HT-29 (cell line): Measurements from ENCODE around the gene CD63. TPM values are rescaled to one million over a fixed set of nuclear protein-coding genes. Genes with fewer than 3 reads are reported as not detected.
A peak's percentile ranks its signal among the peaks of the same experiment; 100 is the strongest.

Experiments used
- DNase-seq: peaks from one replicate; pipeline ENCODE4 v3.0.0-alpha.2; 2015; ENCODE audit warnings: low spot score
- total RNA-seq: library from RNA; depleted of rRNA; stranded (reverse); fragments of >200 nt; shearing (Covaris generic); gene quantifications from 2 replicates; pipeline ENCODE4 v1.2.3, GENCODE V29; 2014

CD63 gene
- total RNA-seq, 1 experiment from 2014 or later: 867 TPM

DNA sequence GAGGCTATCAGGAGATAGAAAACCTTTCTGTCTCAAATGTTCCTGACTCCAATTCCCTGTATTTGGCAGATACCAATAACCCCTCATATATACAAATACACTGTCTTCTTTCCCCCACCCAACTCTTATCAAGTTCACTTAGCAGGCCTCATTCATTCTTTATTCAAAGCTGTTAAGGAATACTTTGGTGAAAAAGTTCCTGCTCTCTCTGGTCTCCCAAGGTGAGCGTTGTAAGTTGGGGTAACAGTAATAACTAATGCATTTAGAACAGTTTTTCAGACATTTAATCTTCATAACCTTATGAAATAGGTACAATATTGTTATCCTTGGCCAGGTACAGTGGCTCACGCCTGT lies 10.2 kb upstream of the CD63 start:
- DNase-seq: no peak

DNA sequence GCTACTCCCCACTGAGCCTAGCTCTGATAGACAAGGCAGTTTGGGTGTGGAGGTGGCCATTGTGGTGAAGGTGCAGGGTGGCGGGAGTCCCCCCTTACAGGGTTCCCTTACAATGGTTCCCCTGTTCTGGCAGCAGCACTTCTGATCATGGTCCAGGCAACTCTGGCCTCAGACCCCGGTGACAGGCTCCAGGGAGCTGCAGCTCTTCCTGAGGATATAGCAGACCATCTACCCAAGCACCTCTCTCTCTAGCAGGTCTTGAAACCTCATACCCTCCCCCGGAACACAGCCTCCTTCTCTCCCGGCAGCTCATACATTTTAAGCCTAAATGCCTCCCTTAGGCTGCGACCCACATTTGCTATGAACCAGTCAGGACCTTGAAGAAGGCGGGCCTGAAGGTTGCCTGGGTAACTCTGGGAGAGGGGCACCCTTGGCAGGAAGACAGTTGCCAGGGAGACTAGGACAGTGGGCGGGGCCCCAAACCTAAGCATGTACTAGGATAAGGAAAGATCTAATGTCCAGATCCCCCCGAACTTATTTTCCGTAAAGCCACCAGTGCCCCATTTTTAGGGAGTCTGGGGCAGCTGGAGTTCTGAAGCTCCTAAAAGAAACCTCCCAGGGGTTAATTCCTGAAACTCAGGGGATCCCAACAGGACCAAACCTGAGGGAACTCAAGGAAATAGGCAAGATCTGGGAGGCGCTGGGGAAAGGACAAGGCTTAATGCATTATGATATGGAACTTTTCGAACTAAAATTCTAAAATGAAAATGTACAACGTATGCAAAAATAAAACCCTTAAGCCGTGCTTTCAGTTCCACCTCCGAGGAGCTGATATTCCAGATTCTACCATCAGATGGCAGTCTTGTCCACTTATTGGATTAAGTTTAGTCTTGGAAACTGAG lies 9.6 kb upstream of the CD63 start:
- DNase-seq: peak; percentile 96

DNA sequence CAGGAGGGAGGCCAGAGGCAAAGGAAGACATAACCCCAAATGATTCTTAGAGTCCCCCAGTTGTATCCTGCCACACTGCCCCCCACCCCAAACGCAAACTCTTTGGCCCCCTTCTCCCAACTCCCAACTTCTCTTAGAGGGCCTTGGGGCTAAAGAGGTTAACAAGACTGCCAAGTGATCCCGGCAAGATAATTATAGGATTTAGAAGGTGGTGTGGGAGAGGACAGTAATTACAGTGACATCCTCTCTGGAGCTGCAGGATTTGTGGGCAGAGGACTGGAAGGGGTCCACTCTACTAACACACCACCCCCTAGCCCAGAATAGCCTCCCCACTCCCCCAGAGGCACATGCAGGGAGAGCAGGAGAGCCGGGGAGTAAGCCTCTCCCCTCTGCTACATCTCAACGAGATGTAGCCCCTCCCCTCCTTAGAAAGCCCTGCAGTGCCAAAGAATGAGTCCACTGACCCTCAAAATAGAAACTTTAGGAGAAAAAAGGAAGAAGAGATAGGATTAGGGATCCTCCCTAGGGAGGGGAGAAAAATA lies 8.8 kb upstream of the CD63 start:
- no peak for DNase-seq

DNA sequence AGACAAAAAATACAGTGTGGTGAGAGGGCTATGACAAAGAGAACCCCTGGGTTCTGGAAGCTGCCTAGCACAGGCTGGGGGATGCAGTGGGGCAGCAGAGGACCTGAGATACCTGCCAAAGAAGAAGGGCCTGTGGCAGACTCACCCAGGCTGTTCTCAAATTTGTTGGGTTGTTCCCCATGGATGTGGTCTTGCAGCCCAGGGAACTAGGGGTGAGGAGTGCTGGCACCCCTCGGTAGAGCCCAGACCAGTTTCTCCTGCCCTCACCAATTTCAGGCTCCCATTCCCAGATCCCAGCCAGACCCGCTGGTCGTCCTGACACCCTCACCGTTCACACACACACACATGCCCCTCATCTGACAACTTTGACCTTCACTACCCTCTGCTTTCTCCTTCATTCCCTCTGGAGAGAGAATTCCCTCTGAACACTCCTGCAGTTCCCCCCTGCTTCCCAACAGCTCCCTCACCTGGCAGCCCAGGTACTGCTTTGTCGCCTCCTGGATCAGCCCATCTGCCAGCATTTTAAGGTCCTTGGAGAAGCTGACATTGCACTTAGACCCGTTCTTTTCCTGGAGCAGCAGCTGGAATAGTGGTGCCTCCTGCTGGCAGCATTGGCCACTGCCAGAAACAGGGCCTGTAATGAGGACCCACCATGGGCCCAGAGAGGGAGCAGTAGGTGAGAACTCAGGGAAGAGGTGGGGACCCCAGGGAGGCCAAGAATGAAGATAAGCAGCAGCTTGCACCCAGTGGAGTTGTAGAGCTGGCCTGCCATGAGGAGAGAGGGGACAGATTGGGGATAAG lies 8.2 kb upstream of the CD63 start:
- peak; percentile 93 for DNase-seq

DNA sequence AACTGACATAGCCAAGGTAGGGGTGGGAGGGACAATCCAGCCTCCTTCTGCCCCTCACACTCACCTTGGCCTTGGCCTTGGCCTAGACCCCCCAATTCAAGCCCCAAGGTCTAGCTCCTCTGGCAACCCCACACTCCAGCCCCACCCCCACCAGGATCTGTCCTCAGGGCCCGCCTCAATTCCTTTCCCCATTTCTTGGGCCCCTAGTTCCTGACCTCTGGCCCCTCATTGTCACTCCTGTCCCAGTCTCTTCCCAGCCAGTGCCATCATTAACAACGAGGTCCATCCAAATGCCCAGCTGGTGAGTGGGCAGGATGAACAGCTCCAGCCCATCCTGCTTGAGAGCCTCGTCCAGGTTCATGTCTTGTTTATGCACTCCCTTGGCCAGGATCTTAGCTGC lies 7.3 kb upstream of the CD63 start:
- no peak for DNase-seq

DNA sequence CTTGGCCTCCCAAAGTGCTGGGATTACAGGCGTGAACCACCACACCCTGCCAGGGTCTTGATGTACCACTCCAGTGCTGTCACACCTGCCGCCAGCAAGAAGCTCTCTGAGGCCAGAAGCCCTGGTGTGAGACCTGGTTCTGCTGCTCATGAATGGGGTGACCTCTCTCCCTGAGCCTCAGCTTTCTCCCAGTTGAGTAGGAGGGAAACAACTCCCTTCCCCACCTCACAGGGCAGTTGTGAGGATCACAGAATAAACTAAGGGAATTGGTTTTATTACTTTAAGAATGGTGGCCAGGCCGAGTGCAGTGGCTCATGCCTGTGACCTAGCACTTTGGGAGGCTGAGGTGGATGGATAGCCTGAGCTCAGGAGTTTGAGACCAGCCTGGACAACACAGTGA lies 5.8 kb upstream of the CD63 start:
- no peak for DNase-seq

DNA sequence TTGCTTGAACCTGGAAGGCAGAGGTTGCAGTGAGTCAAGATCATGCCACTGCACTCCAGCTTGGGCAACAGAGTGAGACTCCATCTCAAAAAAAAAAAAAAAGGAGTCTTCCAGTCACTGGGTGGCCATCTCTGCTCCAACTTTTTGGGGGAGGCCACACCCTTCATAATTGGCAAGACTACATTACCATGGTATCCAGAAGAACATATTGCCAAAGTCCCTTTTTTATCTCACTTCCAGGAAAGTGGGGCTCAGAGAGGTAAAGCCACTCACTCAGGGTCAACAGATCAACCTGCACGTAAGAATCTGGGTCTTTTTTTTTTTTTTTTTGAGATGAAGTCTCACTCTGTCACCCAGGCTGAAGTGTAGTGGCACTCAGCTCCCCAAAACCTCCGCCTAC lies 5.0 kb upstream of the CD63 start:
- no peak for DNase-seq

DNA sequence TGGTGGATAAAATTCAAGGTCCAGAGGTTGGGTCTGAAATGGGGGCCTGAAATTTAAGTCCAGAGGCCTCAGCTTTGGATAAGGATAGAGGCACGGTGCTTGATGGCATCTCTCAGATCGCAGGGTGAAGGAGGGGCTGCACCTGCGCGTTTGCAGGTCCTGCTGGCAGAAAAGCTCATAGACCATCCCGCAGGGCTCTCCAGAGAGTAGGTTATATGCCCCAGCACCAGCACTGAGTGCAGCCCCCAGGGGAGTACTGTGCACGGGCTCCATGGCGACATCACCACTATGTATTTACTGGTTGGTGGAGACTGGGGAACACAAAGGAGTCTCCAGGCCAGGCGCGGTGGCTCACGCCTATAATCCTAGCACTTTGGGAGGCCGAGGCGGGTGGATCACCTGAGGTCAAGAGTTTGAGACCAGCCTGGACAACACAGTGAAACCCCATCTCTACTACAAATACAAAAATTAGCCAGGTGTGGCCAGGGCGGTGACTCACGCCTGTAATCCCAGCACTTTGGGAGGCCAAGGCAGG lies 4.3 kb upstream of the CD63 start:
- DNase-seq: no peak

DNA sequence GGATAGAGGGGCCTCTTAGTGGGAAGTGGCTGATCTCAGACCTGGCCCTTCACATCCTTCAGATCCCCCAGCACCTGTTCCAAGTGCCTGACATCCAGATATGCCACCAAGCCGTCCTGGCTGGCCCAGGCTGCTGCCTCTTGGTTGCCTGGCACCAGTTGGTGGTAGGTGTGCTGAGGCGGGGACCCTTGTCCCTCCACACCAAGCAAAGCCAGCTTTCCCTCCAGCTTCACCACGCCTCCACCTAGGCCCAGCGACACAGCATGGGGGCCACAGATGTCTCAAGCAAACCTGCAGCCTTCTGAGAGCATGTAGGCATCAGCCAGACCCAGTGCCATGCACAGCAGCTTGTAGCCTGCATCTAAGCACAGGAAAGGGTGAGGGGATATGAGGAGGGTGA lies 3.5 kb upstream of the CD63 start:
- DNase-seq: no peak

DNA sequence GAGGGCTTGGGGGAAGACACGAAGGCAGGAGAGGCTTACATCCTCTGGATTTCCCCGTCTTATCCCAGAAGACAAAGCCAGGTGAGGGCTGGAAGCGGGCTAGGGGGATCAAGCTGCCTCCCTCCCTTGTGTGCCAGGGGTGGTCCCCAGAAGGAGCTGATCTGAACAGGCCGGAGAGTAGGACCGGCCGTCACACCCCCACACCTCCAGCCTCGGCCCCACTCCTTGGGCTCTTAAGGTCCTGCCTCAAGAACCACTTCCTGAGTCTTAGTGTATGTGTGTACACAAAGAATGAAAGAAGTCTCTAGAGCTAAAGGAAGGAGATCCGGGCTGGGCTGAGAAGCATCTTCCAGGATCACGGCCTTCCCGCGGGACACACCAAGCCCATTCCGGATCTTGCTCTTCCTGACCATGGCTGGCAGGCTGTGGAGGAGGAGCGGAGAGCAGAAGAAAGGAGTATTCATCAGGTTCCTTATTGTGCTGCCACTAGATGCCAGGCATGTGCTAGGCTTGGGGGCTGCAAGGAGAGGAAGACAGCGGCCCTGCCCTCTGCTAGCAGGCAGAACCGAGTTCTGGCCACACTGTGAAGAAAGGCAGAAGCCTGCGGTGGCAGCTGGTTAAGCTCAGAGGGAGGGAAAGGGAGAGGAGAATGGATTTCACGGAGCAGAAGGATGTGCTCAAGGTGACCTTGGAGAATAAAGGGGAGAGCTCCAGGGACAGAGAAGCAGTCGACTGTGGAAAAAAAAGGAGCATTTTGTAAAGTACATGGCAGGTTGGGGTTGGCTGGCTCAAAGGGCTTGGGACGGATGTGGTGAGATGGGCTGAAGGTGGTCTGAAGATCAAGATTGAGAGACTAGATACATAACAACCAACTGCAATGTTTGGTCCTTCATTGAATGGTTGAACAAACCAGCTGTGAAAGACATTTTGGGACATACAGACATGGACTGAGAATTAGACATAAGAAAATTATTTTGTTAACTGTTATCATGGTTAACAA lies 1.3 kb upstream of the CD63 start:
- peak; percentile 60 for DNase-seq

DNA sequence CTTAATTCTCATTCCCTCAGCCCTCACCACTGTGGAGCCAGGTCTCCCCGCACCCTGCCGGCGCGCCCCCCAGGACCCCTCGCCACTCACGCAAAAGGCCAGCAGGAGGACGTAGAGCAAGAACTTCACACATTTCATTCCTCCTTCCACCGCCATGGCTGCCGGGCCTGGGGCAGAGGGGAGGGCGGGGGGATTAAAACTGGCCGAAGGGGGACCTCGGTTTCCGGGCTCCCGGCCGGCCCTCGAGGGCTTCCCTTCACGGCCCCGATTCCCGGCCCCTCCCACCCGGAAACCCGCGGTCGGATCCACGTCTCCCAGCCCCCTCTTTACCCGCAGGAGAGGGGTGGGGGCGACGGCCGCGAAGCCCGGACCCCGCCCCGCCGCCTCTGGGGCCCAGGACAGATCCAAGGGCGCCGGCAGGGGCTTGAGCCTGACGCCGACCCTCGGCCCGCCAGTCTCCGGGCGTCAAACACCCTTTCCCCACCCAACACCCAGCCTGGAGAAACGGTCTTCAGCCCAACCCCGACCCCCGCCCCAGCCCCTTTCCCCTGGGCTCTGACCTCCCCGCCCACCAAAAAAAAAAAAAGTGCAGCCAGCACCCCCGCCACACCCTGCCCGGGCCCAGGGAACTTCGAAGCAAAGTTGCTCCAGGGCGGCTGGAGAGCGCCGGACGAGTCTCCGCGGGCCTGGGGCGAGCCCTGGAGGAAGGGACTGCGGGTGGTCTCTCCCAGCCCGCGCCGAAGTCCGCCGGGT lies 447 bp downstream of the CD63 start:
- peak; percentile 45 for DNase-seq

DNA sequence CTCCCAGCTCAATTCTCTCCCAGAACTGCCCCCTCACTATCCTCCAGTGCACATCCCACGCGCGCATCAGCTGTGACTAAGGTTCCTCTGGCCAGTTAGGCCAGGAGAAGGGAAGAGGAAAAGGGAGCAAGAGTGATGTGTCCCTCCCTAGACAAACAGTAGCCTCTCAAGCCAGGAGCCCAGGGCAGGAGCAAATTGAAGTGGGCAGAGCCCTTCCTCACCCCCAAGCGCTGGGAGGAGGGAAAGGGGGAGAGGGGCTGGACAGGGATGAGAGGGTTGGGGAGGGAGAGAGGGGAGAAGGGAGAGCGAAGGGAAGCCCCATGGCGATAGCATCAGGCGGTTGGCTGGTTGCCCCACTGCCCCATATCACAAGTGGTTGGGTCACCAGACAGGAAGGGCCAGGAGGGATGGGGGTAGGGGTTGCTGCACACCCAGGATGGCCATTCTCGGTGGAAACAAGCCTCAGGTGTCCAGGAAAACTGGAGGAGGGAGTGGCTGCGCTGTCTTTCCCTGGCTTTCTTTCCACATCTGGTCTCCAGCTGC lies 1.1 kb downstream of the CD63 start:
- DNase-seq: peak; percentile 59

DNA sequence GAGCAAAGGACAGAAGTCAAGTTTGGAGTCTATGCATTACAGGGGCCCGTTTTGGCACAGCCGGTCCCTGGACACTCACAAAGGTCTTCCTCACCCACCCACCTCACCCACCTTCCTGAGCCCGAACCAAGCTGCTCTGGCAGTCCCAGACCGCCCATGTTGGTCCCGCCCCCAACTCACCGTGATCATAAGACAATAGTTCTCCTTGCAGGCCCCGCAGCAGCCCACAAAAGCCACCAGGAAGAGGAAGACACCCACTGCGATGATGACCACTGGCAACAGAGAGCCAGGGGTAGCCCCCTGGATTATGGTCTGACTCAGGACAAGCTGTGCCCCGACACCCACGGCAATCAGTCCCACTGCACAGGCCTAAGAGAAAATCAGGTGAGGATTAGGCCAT lies 1.8 kb downstream of the CD63 start:
- no peak for DNase-seq

DNA sequence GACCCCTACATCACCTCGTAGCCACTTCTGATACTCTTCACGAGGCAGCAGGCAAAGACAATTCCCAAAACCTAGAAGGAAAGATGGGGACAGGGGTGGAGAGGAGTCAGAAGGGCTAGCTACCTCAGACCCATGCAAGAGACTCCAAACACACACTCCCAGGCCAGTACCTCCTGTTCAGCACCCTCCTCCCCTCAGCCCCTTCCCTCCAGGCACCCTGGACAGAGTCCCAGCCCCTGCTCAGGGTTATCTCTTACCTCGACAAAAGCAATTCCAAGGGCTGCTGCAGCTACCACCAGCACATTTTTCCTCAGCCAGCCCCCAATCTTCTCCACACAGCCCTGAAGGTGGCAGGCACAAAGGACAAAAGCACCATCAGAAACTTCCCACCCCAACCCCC lies 3.3 kb downstream of the CD63 start:
- DNase-seq: no peak

DNA sequence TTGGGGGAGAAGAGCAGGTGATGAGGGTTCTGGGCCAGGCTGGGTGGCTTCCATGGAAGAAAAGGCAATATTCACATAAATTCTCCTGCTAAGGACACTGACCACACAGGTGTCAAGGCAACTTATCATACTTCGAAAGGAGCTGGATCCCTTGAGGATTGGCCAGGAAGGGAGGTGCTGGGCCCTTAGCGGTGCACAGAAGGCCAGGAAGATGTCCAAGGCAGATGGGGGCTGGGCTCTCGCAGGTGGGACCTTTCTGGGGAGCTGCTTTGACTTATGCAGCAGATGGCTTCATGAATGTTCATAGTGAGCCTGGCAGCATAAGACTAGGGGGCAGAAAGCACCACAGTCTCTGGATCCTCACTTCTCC lies 3.9 kb downstream of the CD63 start:
- DNase-seq: no peak

DNA sequence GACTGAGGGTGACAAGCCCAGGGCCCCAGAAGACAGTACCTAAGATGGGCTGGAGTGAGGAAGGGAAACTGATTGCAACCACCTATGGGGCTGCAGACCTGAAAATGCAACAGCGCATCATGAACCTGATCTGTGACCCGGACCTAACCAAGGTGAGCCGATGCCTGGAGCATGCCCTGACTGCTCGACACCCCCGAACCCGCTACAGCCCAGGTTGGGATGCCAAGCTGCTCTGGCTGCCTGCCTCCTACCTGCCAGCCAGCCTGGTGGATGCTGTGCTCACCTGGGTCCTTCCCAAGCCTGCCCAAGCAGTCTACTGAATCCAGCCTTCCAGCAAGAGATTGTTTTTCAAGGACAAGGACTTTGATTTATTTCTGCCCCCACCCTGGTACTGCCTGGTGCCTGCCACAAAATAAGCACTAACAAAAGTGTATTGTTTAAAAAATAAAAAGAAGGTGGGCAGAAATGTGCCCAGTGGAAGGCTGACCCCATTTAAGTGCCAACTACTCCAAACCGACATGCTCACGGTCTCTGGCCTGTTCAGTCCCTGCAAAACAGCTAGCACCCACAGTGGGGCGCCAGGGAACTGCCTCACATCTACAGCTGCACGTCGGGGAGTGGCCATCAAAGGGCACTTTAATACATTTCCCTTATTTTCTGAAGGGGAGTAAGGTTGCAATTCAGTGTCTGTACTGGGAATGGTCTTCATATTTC lies 4.4 kb downstream of the CD63 start:
- peak; percentile 68 for DNase-seq

DNA sequence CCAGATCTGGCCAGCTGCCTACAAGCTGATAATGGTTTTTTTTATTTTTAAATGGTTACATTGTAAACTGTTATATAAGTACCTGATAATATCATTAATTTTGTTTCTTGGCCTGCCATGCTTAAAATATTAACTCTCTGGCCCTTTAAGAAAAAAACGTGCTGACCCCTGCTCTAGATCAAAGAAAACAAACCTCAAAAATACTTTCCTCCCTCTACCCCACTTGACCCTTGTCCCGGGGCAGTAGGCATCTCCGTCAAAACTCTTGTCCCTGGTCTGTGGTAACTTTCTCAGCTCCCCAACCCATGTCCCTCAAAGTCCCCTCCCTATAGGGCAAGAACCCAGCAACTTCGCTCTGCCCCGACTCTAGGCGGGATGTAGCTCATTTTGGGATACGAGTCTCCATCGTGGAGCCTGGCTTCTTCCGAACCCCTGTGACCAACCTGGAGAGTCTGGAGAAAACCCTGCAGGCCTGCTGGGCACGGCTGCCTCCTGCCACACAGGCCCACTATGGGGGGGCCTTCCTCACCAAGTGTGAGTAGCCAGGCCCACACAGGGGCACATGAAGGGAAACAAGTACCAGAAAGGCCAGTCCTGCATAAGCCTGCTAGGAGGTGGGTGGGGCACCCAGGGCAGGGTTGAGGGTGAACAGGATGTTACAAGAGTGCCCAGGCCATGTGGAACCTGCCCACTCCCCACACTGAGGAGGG lies 5.1 kb downstream of the CD63 start:
- no peak for DNase-seq

DNA sequence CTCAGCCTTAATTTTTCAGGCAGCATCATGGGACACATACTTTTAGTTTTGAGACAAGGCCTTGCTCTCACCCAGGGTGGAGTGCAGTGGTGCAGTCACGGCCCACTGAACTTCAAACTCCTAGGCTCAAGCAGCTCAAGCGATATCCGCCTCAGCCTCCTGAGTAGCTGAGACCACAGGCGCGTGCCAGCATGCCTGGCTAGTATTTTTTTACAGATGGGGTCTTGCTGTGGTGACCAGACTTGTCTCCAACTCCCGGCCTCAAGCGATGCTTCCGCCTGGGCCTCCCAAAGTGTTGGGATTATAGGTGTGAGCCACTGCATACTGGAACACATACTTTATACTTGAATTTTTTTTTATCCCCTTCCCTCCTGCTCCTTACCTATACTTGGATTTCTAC lies 5.9 kb downstream of the CD63 start:
- no peak for DNase-seq
